NCI-H748 treated with DMSO at 0.1 percent for 48 hours (cell line): ENCODE data around the gene XG.
"Not testable (repeated sequence)": the region's sequence is repeated elsewhere in the genome, so short reads cannot be mapped to it uniquely, and the experiment has no call there.

Experiments used
- DNase-seq: peaks from one replicate; lab custom pipeline; 2025; lab: John Stamatoyannopoulos, UW

XG gene

GRCh38 chrX:2733286-2733685, 18.6 kb upstream of the XG start:
- DNase-seq = no peak

GRCh38 chrX:2735270-2735669, 16.6 kb upstream of the XG start:
- no peak for DNase-seq

- no peak for DNase-seq
These were observed 11.2 kb upstream of the XG start for GRCh38 chrX:2740672-2741071.

GRCh38 chrX:2741386-2741785, 10.5 kb upstream of the XG start:
- no peak for DNase-seq

- DNase-seq = not testable (repeated sequence)
These were observed 5.6 kb upstream of the XG start for GRCh38 chrX:2746250-2746649.

- DNase-seq = no peak
These were observed 3.5 kb upstream of the XG start for GRCh38 chrX:2748171-2748814.

- no peak for DNase-seq
These were observed 3.0 kb upstream of the XG start for GRCh38 chrX:2748815-2749188.

- no peak for DNase-seq
These were observed 549 bp upstream of the XG start for GRCh38 chrX:2751291-2751690.

- not testable (repeated sequence) for DNase-seq
These were observed 601 bp downstream of the XG start for GRCh38 chrX:2752441-2752840.

GRCh38 chrX:2755163-2755715, 3.4 kb downstream of the XG start:
- not testable (repeated sequence) for DNase-seq

GRCh38 chrX:2756548-2756947, 4.7 kb downstream of the XG start:
- DNase-seq = peak; percentile 3

GRCh38 chrX:2761246-2761645, 9.4 kb downstream of the XG start:
- no peak for DNase-seq

GRCh38 chrX:2762671-2763070, 10.8 kb downstream of the XG start:
- DNase-seq = not testable (repeated sequence)

GRCh38 chrX:2764766-2765548, 13.1 kb downstream of the XG start:
- DNase-seq = not testable (repeated sequence)

GRCh38 chrX:2765549-2765830, 13.7 kb downstream of the XG start:
- no peak for DNase-seq

- DNase-seq = no peak
These were observed 15.1 kb downstream of the XG start for GRCh38 chrX:2766906-2767305.

- DNase-seq = peak; percentile 1
These were observed 16.0 kb downstream of the XG start for GRCh38 chrX:2767631-2768455.

GRCh38 chrX:2769615-2770014, 17.8 kb downstream of the XG start:
- DNase-seq = no peak

- not testable (repeated sequence) for DNase-seq
These were observed 21.6 kb downstream of the XG start for GRCh38 chrX:2773166-2774055.

- DNase-seq = no peak
These were observed 22.2 kb downstream of the XG start for GRCh38 chrX:2774057-2774456.

GRCh38 chrX:2774776-2775175, 22.9 kb downstream of the XG start:
- DNase-seq = no peak
